HFF-Myc (cell line): ENCODE data around the gene NEURL1.
A peak's percentile ranks its signal among the peaks of the same experiment; 100 is the strongest.

Experiments
- DNase-seq: peaks from one replicate; pipeline ENCODE4 v3.0.0-alpha.2; 2011; ENCODE audit warnings: low read depth; ENCODE audit errors: extremely low read depth
- H3K4me3 ChIP-seq: replicated peaks from 2 replicates; pipeline ENCODE4 v1.5.1; 2011; ENCODE audit warnings: low read depth, mild to moderate bottlenecking, control low read depth, low read length
- TF ChIP-seq, protein P1 (sequence below): IDR thresholded peaks from 2 replicates; pipeline ENCODE4 v1.5.1; 2012; ENCODE audit warnings: mild to moderate bottlenecking, low read depth, low read length, control low read depth; ENCODE audit errors: missing control alignments

NEURL1 gene

DNA sequence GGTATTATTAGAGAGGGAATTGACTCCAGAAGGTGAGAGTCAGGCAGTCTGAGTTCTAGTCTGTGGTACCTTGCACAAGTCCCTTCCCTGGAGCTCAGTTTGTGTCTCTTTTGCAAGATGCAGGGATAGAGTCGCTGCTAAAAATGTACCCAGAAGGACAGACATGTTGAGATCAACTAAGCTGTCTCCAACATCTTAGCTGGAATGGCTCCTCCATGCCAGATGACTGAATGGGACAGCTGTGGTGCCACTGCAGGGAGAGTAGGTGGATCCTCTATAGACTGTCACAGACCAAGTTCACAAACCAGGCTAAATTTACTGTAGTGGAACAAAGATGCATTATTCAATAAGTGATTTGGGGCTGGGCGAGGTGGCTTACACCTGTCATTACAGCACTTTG is 120.1 kb downstream of the NEURL1 start:
- TF ChIP-seq, protein P1, sequence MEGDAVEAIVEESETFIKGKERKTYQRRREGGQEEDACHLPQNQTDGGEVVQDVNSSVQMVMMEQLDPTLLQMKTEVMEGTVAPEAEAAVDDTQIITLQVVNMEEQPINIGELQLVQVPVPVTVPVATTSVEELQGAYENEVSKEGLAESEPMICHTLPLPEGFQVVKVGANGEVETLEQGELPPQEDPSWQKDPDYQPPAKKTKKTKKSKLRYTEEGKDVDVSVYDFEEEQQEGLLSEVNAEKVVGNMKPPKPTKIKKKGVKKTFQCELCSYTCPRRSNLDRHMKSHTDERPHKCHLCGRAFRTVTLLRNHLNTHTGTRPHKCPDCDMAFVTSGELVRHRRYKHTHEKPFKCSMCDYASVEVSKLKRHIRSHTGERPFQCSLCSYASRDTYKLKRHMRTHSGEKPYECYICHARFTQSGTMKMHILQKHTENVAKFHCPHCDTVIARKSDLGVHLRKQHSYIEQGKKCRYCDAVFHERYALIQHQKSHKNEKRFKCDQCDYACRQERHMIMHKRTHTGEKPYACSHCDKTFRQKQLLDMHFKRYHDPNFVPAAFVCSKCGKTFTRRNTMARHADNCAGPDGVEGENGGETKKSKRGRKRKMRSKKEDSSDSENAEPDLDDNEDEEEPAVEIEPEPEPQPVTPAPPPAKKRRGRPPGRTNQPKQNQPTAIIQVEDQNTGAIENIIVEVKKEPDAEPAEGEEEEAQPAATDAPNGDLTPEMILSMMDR, result no peak
- H3K4me3 ChIP-seq, result no peak overlapping the region
- DNase-seq, result no peak

DNA sequence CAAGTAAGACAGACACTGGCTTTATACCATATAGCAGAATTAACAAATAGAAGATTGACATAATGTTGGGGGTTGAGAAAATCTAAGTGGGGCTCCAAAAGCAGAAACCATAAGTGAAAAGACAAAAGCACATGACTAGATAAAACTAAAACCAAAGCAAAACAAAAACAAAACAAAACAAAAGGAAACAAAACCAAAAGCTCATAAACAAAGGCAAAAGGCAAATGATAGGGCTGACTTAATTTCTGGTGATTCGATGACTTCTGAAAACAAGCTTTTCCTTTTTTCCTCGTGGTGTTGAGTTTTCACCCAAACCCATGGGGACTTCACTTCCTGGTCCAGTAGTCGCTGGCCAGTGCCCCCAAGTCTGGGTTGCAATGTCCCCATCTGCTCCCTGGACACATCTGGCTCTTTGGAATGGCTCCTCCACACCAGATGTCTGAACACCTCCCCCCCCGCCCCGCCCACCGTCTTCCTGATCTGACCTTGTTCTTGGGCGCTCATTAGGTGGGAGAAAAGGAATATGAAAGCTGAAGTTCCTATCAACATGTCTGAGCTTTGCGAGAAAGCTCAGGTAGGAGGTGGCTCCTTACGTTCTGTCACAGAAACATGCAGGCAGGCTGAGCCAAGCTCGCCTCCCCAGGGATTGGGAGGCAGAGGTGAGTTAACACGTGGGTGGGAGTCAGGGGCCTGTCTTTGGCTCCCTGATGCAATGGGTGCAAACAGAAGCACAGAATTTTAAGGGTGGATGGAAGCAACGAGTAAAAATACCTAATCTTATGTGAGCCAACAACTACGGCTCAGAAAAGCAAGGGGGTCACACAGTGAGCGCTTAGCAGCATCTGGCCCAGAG is 121.0 kb downstream of the NEURL1 start:
- TF ChIP-seq, protein P1, result no peak
- DNase-seq, result no peak
- no peak overlapping the region for H3K4me3 ChIP-seq

DNA sequence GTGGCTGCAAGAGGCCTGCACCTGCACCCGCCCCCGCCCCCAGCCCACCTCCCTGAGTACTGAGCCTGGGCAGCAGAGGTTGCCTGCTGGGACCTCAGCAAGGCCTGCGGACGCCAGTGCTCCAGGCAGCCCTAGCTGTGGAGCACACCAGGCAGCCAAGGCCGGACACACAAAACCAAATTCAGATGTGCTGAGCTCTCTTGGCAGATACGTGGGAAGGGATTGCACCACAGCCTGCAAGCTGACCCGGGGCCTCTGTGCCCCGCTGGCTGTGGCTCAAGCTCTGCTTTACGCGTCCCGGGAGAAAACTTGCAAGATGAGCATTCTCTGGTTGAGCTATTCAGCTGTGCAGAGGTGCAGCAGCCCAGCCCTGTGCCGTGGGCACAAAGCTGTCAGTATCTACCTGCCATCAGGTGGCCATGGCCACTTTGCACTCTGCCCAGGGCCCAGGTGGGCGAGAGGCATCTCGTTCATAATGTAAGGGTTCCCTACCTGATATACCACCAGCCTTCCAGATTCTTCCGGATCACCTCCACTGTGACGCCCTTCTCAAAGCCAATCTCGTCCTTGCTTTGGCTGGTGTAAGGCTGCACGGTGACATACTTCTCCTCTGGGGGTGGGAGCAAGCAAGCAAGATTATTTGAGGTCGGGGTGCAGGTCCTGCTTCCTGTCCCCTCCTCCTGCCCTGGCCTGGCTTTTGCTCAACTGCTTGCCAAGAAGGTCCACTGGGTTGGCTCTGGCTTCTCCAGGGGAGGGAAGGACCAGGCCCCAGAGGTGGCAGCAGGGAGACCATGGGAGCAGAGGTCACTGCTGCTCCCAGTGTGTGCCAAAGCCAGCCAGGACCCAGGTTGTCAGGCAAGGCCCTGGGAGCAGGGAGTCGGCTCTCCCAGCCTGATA is 123.4 kb downstream of the NEURL1 start:
- TF ChIP-seq, protein P1, result no peak
- H3K4me3 ChIP-seq, result no peak overlapping the region
- DNase-seq, result peak; percentile 59

DNA sequence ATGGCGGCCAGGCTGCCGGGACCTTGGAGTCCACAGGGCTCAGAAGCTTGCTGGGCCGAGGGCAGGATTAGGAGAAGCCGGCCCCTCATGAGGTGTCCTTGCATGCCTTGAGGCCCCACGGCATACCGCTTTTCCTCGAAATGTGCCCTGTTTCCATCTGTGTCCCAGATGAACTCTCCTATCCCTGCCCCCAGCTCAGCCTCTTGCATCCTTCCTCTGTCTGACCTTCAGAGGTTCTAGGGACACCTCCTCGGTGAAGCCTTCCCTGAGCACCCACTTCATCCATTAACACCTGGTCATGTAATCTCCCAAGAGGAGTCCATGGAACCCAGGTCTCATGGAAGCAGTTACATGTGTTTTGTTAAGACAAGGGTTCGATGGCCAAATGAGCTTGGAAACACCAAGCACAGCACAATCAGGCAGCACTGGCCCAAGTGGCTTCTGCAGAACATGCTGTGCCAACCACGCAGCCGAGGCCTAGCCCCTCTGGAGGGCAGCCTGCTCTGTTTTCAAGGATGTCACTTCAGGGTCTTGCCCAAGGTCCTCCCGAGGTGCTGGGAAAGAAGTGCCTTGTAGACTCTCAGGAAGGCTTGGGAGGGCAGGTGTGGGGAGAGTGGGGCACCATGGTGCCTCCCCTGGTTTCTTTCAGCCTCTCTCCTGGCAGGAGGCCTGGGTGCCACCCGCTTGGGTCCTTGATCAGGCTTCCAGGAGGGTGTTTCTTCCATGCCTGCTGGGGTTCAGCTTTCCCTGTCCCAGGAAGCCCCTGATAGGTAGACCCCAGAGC is 124.3 kb downstream of the NEURL1 start:
- no peak overlapping the region for H3K4me3 ChIP-seq
- DNase-seq, result no peak
- TF ChIP-seq, protein P1, result no peak

DNA sequence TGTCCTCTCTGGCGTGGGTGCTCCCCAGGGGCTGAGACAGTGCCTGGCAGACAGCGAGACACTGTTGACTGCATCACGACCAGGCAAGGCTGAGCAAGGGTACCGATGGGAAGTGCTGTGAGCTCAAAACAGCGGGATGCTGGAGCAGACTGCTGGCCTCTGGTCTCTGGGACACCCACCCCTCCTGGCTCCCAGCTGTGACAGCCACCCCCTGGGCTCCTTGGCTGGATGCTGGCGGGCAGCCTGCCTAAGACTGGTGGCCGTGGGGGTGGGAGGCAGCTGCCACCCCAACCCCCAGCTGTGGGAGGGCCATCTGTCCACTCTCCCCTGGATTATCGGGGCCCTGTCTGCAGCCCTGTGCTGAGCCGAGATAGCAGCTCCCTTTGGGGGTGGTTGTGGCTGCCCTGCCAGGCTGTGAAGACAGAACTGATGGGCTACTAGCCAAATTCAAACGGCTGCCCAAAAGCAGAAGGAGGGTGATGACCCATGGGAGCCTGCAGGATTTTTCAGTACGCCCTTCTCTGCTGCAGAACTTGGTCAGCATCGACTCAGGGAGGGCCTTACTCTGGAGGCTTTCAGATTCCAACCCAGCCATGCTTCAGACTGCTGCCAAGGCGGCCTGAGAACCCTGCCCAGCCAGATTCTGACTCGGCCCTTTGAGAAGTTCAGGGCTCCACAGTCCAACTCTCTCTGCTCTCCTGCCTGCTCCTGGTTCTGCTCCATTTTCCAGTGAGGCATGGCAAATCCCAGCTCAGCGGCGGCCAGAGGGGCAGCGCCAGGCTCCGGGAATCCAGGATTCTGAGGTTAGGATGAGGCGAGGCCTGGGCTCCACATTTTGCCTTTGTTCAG is 125.3 kb downstream of the NEURL1 start:
- H3K4me3 ChIP-seq, result no peak overlapping the region
- TF ChIP-seq, protein P1, result no peak
- no peak for DNase-seq
